ENCODE results near the gene SMARCA5. TPM values are rescaled to one million over a fixed set of nuclear protein-coding genes. Genes with fewer than 3 reads are reported as not detected.

SMARCA5 gene
- total RNA-seq, 1 donor from 2014 or later: 41.6 TPM

- no peak for DNase-seq (ENCODE audit: low read depth)
These were observed 18.4 kb downstream of the SMARCA5 start for GRCh38 chr4:143531788-143532491.

GRCh38 chr4:143538979-143539669 lies 25.6 kb downstream of the SMARCA5 start:
- no peak for DNase-seq (ENCODE audit: low read depth)

- no peak for DNase-seq (ENCODE audit: low read depth)
These were observed 26.1 kb downstream of the SMARCA5 start for GRCh38 chr4:143539670-143540023.

GRCh38 chr4:143549928-143550327 lies 36.4 kb downstream of the SMARCA5 start:
- no peak for DNase-seq (ENCODE audit: low read depth)

GRCh38 chr4:143554728-143555597 lies 41.5 kb downstream of the SMARCA5 start:
- peak; percentile 77 for DNase-seq (ENCODE audit: low read depth)

GRCh38 chr4:143555676-143556075 lies 42.2 kb downstream of the SMARCA5 start:
- DNase-seq (ENCODE audit: low read depth): no peak

- no peak for DNase-seq (ENCODE audit: low read depth)
These were observed 44.8 kb downstream of the SMARCA5 start for GRCh38 chr4:143558286-143558685.

GRCh38 chr4:143558823-143559756 lies 45.6 kb downstream of the SMARCA5 start:
- peak; percentile 4 for DNase-seq (ENCODE audit: low read depth)

GRCh38 chr4:143559757-143560147 lies 46.2 kb downstream of the SMARCA5 start:
- DNase-seq (ENCODE audit: low read depth): no peak

GRCh38 chr4:143564472-143564871 lies 51.0 kb downstream of the SMARCA5 start:
- no peak for DNase-seq (ENCODE audit: low read depth)

GRCh38 chr4:143575331-143575730 lies 61.8 kb downstream of the SMARCA5 start:
- peak; percentile 7 for DNase-seq (ENCODE audit: low read depth)

GRCh38 chr4:143581331-143581946 lies 67.9 kb downstream of the SMARCA5 start:
- DNase-seq (ENCODE audit: low read depth): no peak

- no peak for DNase-seq (ENCODE audit: low read depth)
These were observed 72.0 kb downstream of the SMARCA5 start for GRCh38 chr4:143585548-143585947.

GRCh38 chr4:143586080-143586479 lies 72.6 kb downstream of the SMARCA5 start:
- no peak for DNase-seq (ENCODE audit: low read depth)

- peak; percentile 3 for DNase-seq (ENCODE audit: low read depth)
These were observed 74.2 kb downstream of the SMARCA5 start for GRCh38 chr4:143587703-143588102.

GRCh38 chr4:143597276-143597675 lies 83.8 kb downstream of the SMARCA5 start:
- no peak for DNase-seq (ENCODE audit: low read depth)

GRCh38 chr4:143598816-143599215 lies 85.3 kb downstream of the SMARCA5 start:
- DNase-seq (ENCODE audit: low read depth): no peak

GRCh38 chr4:143599827-143600226 lies 86.3 kb downstream of the SMARCA5 start:
- peak; percentile 12 for DNase-seq (ENCODE audit: low read depth)

- no peak for DNase-seq (ENCODE audit: low read depth)
These were observed 93.0 kb downstream of the SMARCA5 start for GRCh38 chr4:143606480-143606879.
